HG03066 (cell line): ENCODE data around the gene PURA.
A peak's percentile ranks its signal among the peaks of the same experiment; 100 is the strongest.

Source experiments
- ATAC-seq: cut with Tn5 transposase; IDR thresholded peaks from one replicate; pipeline ENCODE4 v1.9.1; 2021; ENCODE audit warnings: low read depth; ENCODE audit not compliant: unreplicated experiment

The PURA gene

DNA sequence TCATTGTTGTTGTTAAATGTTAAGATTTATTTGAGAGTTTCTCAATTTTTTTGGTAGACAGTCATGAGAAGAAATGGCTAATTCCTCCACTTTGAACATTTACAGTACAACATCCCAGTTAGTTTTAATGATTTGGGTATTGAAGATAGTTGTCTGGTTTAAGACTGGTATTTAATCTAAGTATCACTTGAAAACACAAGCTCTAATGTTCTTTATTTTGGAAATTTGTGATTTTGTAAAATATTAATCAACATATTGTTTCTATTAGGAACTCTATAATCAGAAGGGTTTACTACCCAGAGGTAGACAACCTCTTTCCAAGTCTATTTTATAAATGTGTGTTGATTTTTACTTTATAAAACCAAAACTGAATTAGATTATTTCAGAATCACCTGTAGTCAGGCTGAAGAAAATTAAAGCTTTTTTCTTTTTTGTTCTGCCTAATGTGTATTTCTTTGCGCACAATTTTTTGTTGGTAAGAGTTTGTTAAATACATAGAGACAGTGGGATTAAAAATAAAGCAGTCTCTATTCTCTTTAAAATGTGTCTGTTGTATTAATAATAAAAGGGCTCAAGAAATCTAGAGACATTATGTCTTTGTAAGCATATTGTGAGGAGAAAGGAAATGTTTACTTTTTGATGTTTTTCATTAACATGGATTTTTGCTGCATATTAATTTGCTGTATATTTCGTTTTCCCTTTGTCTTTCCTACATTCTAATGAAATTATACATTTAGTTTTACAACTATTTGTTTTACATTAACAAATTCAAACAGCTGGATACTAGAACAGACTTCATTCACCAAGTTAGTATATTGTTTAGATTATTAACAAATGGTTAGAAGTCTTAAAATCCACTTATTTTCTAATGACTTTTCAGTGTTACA, 3.9 kb upstream of the PURA start:
- ATAC-seq = no peak

DNA sequence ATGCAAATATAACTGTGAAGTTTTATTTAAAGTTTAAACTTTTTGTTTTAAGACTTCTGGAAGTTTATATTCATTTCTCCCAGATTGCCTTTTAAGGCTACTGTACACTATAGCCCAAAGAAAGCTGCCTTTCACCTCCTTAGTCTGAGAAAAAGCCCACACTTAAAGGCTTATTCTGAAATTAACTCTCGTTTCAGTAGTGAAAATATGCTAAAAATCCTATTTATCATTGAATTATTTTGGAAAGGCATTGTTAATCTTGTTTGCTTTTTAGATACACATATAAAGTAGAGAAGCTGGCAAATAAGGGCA, 3.3 kb upstream of the PURA start:
- no peak for ATAC-seq

DNA sequence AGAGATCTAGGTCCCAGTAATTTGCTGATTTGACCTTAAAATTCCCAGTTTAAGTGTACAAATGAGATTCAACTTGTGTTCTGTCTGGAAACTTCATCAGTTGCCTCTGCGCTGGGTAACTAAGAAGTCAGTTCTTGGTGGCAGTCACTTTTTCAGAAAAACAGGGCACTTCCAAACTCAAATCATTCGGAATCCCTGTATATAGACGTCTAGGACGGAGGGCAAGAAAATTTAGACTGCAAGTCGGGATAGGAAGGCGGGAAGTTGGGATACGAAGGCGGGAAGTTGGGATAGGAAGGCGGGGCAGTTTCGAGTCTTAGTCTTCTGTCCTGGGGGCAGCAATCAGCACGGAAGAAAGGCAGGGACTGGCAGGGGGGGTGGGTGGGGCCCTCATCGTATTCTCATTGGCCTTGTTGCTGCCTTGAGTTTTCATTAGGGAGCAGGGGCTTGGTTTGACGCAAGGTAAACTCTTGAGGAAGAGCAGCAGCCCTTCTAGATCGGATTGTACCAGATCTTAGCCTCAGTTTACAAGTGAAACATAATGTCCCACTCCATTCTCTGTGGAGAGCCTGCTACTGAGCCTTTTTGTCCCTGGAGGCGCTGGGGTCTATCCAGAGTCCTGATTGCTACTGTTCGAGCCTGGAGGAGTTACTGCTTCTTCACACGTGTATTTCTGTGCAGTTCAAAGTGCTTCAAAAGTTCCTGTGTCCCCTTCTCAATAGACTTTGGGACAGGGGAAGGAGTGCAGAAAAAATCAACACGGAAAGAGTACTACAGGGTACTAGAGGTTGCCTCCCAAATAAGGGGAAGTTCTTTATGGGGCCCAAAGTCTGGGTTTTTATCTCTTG, 2.7 kb upstream of the PURA start:
- no peak for ATAC-seq

DNA sequence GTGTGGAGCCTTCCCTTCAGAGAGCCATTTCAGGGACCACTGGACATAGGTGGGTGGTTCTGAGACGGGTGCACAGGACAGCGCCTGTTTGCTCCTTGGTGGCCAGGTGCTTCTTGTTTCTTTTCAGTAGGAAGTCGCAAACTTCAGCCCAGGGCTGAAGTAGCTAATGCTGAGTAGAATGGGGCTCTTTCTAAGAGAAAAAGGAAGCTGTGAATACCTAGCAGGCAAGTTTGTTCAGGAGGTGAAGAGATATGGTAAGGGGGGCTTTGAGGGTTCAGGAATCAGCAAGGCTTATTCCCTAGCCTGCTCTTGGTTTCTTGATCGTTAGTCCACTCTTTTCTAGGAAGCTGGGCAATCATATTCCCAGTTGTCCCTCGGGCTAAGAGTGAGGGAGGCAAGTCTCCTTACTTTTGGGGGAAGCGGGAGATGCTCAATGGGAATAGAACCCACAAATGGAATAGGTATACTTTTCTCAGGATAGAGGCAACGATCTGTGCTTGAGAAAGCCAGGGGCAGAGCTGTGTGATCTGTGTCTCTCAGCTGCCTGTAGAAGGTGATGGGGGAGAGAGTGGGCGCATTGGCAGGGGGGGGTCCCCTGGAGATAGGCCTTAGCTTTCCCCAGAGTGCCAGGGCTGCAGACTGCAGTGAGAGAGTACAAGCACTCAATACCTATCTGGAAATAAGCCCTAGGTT, 1.9 kb upstream of the PURA start:
- no peak for ATAC-seq

- no peak for ATAC-seq
These were observed 1.2 kb upstream of the PURA start for GRCh38 chr5:140112685-140113179.

GRCh38 chr5:140113180-140113698, 670 bp upstream of the PURA start:
- no peak for ATAC-seq

DNA sequence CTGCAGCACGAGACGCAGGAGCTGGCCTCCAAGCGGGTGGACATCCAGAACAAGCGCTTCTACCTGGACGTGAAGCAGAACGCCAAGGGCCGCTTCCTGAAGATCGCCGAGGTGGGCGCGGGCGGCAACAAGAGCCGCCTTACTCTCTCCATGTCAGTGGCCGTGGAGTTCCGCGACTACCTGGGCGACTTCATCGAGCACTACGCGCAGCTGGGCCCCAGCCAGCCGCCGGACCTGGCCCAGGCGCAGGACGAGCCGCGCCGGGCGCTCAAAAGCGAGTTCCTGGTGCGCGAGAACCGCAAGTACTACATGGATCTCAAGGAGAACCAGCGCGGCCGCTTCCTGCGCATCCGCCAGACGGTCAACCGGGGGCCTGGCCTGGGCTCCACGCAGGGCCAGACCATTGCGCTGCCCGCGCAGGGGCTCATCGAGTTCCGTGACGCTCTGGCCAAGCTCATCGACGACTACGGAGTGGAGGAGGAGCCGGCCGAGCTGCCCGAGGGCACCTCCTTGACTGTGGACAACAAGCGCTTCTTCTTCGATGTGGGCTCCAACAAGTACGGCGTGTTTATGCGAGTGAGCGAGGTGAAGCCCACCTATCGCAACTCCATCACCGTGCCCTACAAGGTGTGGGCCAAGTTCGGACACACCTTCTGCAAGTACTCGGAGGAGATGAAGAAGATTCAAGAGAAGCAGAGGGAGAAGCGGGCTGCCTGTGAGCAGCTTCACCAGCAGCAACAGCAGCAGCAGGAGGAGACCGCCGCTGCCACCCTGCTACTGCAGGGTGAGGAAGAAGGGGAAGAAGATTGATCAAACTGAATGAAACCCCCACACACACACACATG, 654 bp downstream of the PURA start:
- ATAC-seq = peak; percentile 27

DNA sequence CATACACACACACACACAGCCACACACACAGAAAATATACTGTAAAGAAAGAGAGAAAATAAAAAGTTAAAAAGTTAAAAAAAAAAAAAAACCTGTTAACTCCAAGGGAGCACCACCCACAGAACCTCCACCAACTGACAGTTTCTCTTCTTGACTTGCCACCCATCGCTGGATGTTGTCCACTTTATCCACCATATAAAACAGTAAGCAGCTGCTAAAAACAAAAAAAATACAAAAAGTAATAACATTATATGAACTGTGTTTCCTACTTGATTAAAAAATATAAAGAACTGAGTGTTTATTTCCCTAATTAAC, 1.2 kb downstream of the PURA start:
- ATAC-seq = no peak

DNA sequence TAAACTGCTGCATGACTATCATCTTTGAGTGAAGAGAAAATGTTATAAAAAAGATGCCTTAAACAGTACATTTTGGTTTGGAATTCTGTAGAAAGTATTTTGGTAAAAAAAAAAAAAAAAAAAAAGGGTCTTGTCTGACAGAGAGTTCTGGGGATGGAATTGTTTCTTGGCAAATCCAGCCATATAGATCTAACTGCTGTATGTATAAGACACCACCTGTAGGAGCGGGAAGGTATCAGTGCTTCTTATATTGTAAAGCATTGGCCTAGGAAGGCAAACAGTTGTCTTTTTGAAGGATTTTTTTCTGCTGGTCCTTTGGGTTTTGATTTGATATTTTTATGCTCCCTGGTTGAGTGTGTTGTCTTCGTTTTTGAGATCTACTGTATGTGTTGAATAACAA, 2.8 kb downstream of the PURA start:
- ATAC-seq = no peak

DNA sequence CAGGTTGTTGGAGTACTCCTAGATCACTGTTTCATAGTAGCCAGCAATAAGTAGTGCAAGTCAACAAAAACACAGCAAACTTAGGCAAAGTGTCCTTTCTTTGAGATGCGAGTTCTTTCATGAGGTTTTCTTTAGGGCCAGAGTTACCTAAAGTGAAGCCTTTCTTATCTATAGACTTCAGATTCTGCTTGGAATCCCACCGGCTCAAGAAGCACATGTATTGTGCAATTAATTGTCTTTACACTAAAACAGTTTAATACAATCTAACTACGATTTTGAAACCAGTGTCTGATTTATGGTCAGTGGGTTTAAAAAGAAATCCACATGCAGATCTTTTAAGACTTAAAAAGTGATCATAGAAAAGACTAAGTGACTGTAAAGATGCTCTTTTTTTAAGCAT, 3.6 kb downstream of the PURA start:
- no peak for ATAC-seq

GRCh38 chr5:140118302-140118936, 4.5 kb downstream of the PURA start:
- ATAC-seq = no peak

- ATAC-seq = no peak
These were observed 11.7 kb downstream of the PURA start, which contains the start of gene IGIP for GRCh38 chr5:140125637-140126036. Gene IGIP, plus strand, starts transcription at chr5:140125937. Its CDS starts 2,540 bp downstream, at chr5:140128477.

DNA sequence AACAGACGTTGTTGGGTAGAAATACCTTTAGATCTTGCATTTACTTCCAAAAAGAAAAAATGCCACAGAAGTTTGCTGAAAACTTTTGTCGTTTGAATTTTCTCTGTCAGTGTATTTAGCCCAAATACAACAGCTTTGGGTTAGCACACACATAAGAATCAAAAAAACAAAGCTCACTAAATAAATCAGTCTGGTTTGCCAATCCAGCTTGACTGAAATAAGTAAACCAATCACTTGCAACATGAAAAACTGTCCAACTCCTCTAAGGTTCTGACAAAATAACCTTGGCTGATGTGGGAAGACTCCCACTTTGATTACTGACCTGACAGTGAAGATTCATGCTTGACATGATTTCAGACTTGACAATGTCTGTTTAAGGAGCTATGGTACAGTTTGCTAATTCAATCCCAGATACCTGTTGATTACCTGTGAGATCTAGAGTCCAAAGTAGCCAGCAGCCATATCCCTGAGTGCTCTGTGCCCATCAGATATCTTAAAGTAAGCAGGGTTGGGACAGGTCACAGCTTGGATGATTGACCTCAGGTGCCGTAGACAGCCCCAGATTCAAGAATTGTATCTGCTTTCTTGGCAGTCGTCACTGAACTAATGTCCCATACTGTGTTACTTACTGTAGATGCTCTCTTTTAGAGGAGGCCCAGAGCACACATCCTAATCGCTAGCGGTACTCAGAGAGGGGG, 12.6 kb downstream of the PURA start:
- no peak for ATAC-seq

DNA sequence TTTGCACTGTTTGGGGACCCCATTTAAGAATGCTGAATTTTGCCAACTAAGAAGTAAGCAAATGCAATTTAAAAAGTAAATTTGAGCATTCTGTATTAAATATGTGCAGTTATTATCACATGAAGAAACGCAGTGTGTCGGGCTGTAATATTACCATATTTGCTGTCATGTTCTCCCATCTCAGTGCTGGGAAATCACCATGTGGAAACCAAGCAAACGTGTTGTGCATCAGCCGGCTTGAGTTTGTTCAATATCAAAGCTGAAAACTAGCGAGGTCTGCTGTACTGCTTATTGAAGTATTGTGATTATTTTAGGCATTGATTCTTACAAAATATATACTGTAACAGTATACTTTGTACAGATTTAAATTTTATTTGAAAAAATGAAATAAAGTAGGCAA, 14.5 kb downstream of the PURA start:
- no peak for ATAC-seq

DNA sequence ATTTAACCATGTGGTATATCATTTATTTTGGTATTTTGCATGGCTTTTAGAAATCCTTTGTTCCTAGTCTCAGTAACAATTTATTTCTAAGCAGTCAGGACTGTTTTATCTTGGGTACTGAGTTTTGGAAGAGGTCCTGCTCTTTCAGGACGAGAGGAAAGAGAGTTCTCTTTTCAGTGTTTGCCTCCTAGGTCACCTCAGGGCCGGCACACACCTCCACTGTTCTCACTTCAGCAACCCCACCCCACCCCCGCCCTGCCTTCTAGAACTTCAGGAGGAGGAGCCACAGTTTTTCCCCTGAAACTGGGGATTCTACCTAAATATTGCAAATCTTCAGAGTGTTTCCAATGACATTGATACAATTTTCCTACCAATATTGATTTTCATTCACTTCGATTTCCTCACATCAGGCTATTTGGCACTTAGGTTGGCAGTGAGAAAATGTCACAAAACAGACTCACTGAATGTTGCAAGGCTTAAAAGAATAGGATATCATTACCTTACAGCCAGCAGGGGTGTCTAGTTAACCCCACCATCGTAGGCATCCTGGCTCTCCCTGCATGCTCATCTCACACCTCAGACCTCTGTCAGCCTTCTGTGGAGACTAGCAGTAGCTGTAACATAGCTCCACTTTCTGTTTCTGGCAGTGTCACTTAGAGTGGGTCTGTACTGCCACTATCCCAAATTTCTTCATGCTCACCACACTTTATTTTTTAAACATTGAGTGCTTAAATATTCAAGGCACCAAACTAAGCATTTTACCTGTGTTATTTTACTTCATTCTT, 17.2 kb downstream of the PURA start:
- ATAC-seq = no peak

DNA sequence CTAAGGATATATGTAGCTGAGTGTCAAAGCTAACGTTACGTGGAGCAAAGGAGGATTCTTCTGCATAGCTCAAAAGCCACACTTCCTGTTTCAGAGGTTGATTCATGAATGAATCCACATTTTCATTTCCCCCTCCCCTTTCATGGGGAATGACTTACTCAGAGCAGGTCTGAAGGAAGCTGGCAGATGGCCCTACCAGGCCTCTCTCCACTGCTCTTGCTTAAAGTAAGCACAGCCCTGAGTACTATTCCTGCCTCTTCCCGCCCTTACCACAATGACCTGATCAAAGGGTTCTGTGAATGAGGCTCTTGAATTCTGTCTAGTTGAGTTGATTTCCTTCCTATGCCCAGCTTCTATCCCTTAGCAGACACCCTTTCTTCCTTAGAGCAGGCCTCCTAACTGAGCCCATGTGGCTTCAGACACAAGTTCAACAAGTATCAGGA, 18.1 kb downstream of the PURA start:
- no peak for ATAC-seq

- ATAC-seq = no peak
These were observed 19.7 kb downstream of the PURA start for GRCh38 chr5:140133514-140134167.
